Measurements from ENCODE around the gene C2CD2. TPM values are rescaled to one million over a fixed set of nuclear protein-coding genes. Genes with fewer than 3 reads are reported as not detected.
A peak's percentile ranks its signal among the peaks of the same experiment; 100 is the strongest.

C2CD2 gene
- total RNA-seq: 33.6 and 41.2 TPM in 2 replicates
- polyA plus RNA-seq: 28.3 and 32.6 TPM in 2 replicates
- polyA plus RNA-seq (2011; cell fraction: cytosol; rRNA removed): 21.2 and 21.8 TPM in 2 replicates
- 69.6 and 72.9 TPM in 2 replicates for polyA plus RNA-seq (2011; cell fraction: nucleus; rRNA removed)
- polyA plus RNA-seq (2012): 18.7 and 21.2 TPM in 2 replicates
- polyA minus RNA-seq: 73.1 and 80.4 TPM in 2 replicates
- 15.3 TPM for polyA minus RNA-seq (2011; cell fraction: cytosol; rRNA and poly(A)+ RNA removed)
- 64.6 and 69.8 TPM in 2 replicates for polyA minus RNA-seq (2011; cell fraction: nucleus; rRNA and poly(A)+ RNA removed)
- Bru-seq, nascent RNA: percentile 75 among the genes with signal in this experiment
- percentile 78 among the genes with signal in this experiment for BruChase-seq, experiment 1, labeled RNA remaining after a 6-hour chase
- BruChase-seq, experiment 2, labeled RNA remaining after a 2-hour chase: percentile 82 among the genes with signal in this experiment
- long read RNA-seq, full-length matches to known transcripts: 19 of 41 reads
- long read RNA-seq, partial matches to known transcripts: 11 of 41 reads
- long read RNA-seq, other reads (novel, unspliced or antisense): 11 of 41 reads

GRCh38 chr21:41953831-41954653, at the start of gene C2CD2:
Gene C2CD2 (minus strand): TSS chr21:41954018. CDS start chr21:41953648, 370 bp downstream.
- Histone ChIP-seq H3K4me3 (replicated peaks in 1 of 3; ENCODE audit: insufficient read depth in 1 of 3, low read depth in 1 of 3, low read length in 3 of 3) (peak within 1 kb of the TSS; percentile 36 to 74 (median 72)), H3K4me2 (ENCODE audit: insufficient read depth, low read length) (peak within 1 kb of the TSS; percentile 53), H3K27me3 (ENCODE audit: control insufficient read depth in 2 of 2, insufficient read depth in 2 of 2, low read length in 2 of 2) (no peaks in the 10 kb centered on the region), H2AFZ (ENCODE audit: low read depth, low read length) (peak within 1 kb of the TSS; percentile 18), H3K79me2 (ENCODE audit: control insufficient read depth, insufficient read depth, low read length) (peaks cover 40% of the 10 kb centered on the region), H3K27ac (ENCODE audit: insufficient read depth, low read depth, low read length) (peak within 1 kb of the TSS; percentile 64), H4K20me1 (replicated peaks; ENCODE audit: control insufficient read depth, extremely low read depth, insufficient read depth, low read length) (no peaks in the 10 kb centered on the region), H3K4me1 (ENCODE audit: control insufficient read depth, extremely low read depth, insufficient read depth, low read length) (peaks cover 36% of the 10 kb centered on the region), H3K36me3 (ENCODE audit: control insufficient read depth in 2 of 2, extremely low read depth in 1 of 2, insufficient read depth in 2 of 2, low read length in 2 of 2) (no peaks in the 10 kb centered on the region), H3K9me1 (replicated peaks; ENCODE audit: control insufficient read depth, extremely low read depth, insufficient read depth, low read length) (no peaks in the 10 kb centered on the region), H3K9ac (replicated peaks; ENCODE audit: extremely low read depth, insufficient read depth, low read length) (peak within 1 kb of the TSS; percentile 81), H3K9me3 (replicated peaks; ENCODE audit: control insufficient read depth, insufficient read depth, low read length) (no peaks in the 10 kb centered on the region)
- intact Hi-C loops (cut with micrococcal nuclease): no loop called here
- no TSS peak for BruUV-seq (replicated peaks)
- peak; percentile 86 for DNase-seq (ENCODE audit: low read depth, low spot score)
- peak; percentile 72 for FAIRE-seq
- ChIA-PET CTCF (interaction anchor here (3.0 kb wide), 1 partner anchor 21 kb away, joined by 16 read pairs; no protein-coding TSS in a partner anchor), POLR2A (no interaction called here)
- TF ChIP-seq POLR2A (IDR thresholded peaks at IDR 0.05; ENCODE audit: low read depth, low read length): peak; percentile 59
- no peak for TF ChIP-seq FOS (IDR thresholded peaks at IDR 0.05; ENCODE audit: borderline replicate concordance, insufficient read depth, low read length)
- peak; percentile 49 for TF ChIP-seq POLR2AphosphoS5 (IDR thresholded peaks at IDR 0.05; ENCODE audit: insufficient read depth, low read depth, low read length)
- TF ChIP-seq GATA2 (IDR thresholded peaks at IDR 0.05; ENCODE audit: insufficient read depth, insufficient read length, low read depth, low read length): no peak
- TF ChIP-seq EZH2 (IDR thresholded peaks at IDR 0.05; ENCODE audit: borderline replicate concordance, low read depth, low read length, severe bottlenecking): no peak
- TF ChIP-seq JUN (IDR thresholded peaks at IDR 0.05; ENCODE audit: borderline replicate concordance, insufficient read depth, insufficient read length, low read depth): no peak
- TF ChIP-seq, protein P1, sequence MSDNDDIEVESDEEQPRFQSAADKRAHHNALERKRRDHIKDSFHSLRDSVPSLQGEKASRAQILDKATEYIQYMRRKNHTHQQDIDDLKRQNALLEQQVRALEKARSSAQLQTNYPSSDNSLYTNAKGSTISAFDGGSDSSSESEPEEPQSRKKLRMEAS (IDR thresholded peaks at IDR 0.05; ENCODE audit: insufficient read depth, insufficient read length): peak; percentile 67
- TF ChIP-seq, protein P2, sequence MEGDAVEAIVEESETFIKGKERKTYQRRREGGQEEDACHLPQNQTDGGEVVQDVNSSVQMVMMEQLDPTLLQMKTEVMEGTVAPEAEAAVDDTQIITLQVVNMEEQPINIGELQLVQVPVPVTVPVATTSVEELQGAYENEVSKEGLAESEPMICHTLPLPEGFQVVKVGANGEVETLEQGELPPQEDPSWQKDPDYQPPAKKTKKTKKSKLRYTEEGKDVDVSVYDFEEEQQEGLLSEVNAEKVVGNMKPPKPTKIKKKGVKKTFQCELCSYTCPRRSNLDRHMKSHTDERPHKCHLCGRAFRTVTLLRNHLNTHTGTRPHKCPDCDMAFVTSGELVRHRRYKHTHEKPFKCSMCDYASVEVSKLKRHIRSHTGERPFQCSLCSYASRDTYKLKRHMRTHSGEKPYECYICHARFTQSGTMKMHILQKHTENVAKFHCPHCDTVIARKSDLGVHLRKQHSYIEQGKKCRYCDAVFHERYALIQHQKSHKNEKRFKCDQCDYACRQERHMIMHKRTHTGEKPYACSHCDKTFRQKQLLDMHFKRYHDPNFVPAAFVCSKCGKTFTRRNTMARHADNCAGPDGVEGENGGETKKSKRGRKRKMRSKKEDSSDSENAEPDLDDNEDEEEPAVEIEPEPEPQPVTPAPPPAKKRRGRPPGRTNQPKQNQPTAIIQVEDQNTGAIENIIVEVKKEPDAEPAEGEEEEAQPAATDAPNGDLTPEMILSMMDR (IDR thresholded peaks at IDR 0.05; ENCODE audit: extremely low read depth in 1 of 2, insufficient read depth in 1 of 2, low read depth in 1 of 2, low read length in 2 of 2): peak in 1 of 2 donors; percentile 20
- no peak for TF ChIP-seq MYC (IDR thresholded peaks at IDR 0.05; ENCODE audit: low read depth, low read length)
- dilution Hi-C loops (cut with MboI; ENCODE audit: extremely low pct_ligation_motif_present, low sequenced_read_pairs): no loop called here

All from endothelial cell of umbilical vein (primary cell).